Body of pancreas (tissue), 4 donors: ENCODE measurements around the gene NOTCH3.

ENCODE experiments used
- POLR2A ChIP-seq, 3 donors: fragments of 450-650 bp; IDR thresholded peaks; one replicate each; pipeline ENCODE4 v1.6.1; 2016; ENCODE audit warnings: antibody characterized with exemption in 3 of 3, mild to moderate bottlenecking in 2 of 3
- TF ChIP-seq, protein P1 (sequence below), 7 experiments: fragments of 450-650 bp in 4 of 7; fragments of 200-600 bp in 3 of 7; sonication (generic) in 3 of 7; IDR thresholded peaks; one replicate each; pipeline ENCODE4 v1.5.1; 2016 to 2019; ENCODE audit warnings: antibody characterized with exemption in 7 of 7

- TF ChIP-seq, protein P1, sequence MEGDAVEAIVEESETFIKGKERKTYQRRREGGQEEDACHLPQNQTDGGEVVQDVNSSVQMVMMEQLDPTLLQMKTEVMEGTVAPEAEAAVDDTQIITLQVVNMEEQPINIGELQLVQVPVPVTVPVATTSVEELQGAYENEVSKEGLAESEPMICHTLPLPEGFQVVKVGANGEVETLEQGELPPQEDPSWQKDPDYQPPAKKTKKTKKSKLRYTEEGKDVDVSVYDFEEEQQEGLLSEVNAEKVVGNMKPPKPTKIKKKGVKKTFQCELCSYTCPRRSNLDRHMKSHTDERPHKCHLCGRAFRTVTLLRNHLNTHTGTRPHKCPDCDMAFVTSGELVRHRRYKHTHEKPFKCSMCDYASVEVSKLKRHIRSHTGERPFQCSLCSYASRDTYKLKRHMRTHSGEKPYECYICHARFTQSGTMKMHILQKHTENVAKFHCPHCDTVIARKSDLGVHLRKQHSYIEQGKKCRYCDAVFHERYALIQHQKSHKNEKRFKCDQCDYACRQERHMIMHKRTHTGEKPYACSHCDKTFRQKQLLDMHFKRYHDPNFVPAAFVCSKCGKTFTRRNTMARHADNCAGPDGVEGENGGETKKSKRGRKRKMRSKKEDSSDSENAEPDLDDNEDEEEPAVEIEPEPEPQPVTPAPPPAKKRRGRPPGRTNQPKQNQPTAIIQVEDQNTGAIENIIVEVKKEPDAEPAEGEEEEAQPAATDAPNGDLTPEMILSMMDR (IDR thresholded peaks at IDR 0.05) = no peak
- no peak for TF ChIP-seq POLR2A (IDR thresholded peaks at IDR 0.05)
These were observed 90.4 kb downstream of the NOTCH3 start for GRCh38 chr19:15110418-15110815.
